NCI-H1930 (cell line): ENCODE results near the gene QARS1.

Source experiments
- DNase-seq, 2 experiments: peaks; one replicate each; lab custom pipeline; 2025; lab: John Stamatoyannopoulos, UW

Gene QARS1

DNA sequence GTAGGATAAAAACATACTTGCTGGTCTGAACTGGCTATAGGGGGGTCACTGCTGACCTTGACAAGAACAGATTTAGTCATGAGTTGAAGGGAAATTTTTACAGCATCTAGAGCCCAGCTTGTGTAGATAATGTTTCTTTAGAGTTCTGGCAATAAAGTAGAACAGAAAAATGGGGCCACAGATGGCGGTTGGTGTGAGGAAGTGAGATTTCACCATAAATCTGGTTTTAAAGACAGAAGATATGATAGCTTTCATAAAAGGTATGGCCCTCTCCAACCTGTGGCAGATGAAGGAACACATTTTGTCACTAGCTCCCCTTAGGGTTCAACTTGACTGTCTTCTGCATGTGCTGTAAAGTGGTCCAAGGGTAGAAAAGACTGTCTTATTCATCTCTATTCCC is 51.0 kb downstream of the QARS1 start:
- DNase-seq, result no peak
